GM18858 (cell line): ENCODE data around the gene NLE1.
"Not testable (repeated sequence)": the region's sequence is repeated elsewhere in the genome, so short reads cannot be mapped to it uniquely, and the experiment has no call there.

Source experiments
- ATAC-seq: cut with Tn5 transposase; IDR thresholded peaks from one replicate; pipeline ENCODE4 v1.9.1; 2021; ENCODE audit not compliant: unreplicated experiment

Gene NLE1

GRCh38 chr17:35129973-35130351, 12.1 kb downstream of the NLE1 start:
- no peak for ATAC-seq

- ATAC-seq = no peak
Observed at GRCh38 chr17:35129154-35129972, 12.7 kb downstream of the NLE1 start.

- ATAC-seq = no peak
Observed at GRCh38 chr17:35127751-35128514, 14.2 kb downstream of the NLE1 start.

- ATAC-seq = no peak
Observed at GRCh38 chr17:35121315-35121714, 20.8 kb downstream of the NLE1 start, which contains the start of gene FNDC8. FNDC8 (plus strand) TSS chr17:35121615; CDS start chr17:35121694, 79 bp downstream.

GRCh38 chr17:35119370-35120165, 22.5 kb downstream of the NLE1 start, which contains the start of gene RAD51D:
RAD51D (minus strand) TSS chr17:35119860; CDS start chr17:35119613, 247 bp downstream.
- no peak for ATAC-seq

GRCh38 chr17:35117984-35118383, 24.1 kb downstream of the NLE1 start:
- ATAC-seq = no peak

GRCh38 chr17:35116845-35117244, 25.3 kb downstream of the NLE1 start:
- ATAC-seq = no peak

- ATAC-seq = not testable (repeated sequence)
Observed at GRCh38 chr17:35110791-35111190, 31.3 kb downstream of the NLE1 start.

GRCh38 chr17:35104844-35105450, 37.2 kb downstream of the NLE1 start:
- ATAC-seq = no peak

GRCh38 chr17:35103271-35103670, 38.8 kb downstream of the NLE1 start:
- no peak for ATAC-seq

- ATAC-seq = no peak
Observed at GRCh38 chr17:35101725-35102124, 40.4 kb downstream of the NLE1 start.

GRCh38 chr17:35101036-35101435, 41.1 kb downstream of the NLE1 start:
- ATAC-seq = no peak

- ATAC-seq = no peak
Observed at GRCh38 chr17:35099908-35100307, 42.2 kb downstream of the NLE1 start.

- no peak for ATAC-seq
Observed at GRCh38 chr17:35097776-35098175, 44.3 kb downstream of the NLE1 start.

- ATAC-seq = no peak
Observed at GRCh38 chr17:35095741-35096140, 46.4 kb downstream of the NLE1 start.

GRCh38 chr17:35094902-35095301, 47.2 kb downstream of the NLE1 start:
- ATAC-seq = no peak

GRCh38 chr17:35090707-35091106, 51.4 kb downstream of the NLE1 start:
- ATAC-seq = not testable (repeated sequence)

GRCh38 chr17:35089586-35090296, 52.4 kb downstream of the NLE1 start:
- peak; percentile 4 for ATAC-seq

- peak; percentile 51 for ATAC-seq
Observed at GRCh38 chr17:35088881-35089585, 53.1 kb downstream of the NLE1 start.
